LNCAP (cell line): ENCODE measurements around the gene WWOX.

Source experiments
- CTCF ChIP-seq: fragments of 450-650 bp; IDR thresholded peaks from 2 replicates; pipeline ENCODE4 v1.5.1; 2017; ENCODE audit warnings: mild to moderate bottlenecking

The WWOX gene

GRCh38 chr16:79175286-79176057, 1076.0 kb downstream of the WWOX start:
- no peak for TF ChIP-seq CTCF

- TF ChIP-seq CTCF, result no peak
Measured at GRCh38 chr16:79177018-79177417, 1077.6 kb downstream of the WWOX start.

- no peak for TF ChIP-seq CTCF
Measured at GRCh38 chr16:79181419-79181818, 1082.0 kb downstream of the WWOX start.

GRCh38 chr16:79182616-79183015, 1083.2 kb downstream of the WWOX start:
- no peak for TF ChIP-seq CTCF

GRCh38 chr16:79183571-79183970, 1084.1 kb downstream of the WWOX start:
- no peak for TF ChIP-seq CTCF

GRCh38 chr16:79184464-79185030, 1085.1 kb downstream of the WWOX start:
- TF ChIP-seq CTCF, result no peak

GRCh38 chr16:79185711-79186110, 1086.3 kb downstream of the WWOX start:
- no peak for TF ChIP-seq CTCF
